ENCODE results near the gene MYCBP.

- TF ChIP-seq CTCF (IDR thresholded peaks at IDR 0.05) (no peak), POLR2A (IDR thresholded peaks at IDR 0.05) (no peak)
Observed at GRCh38 chr1:38898653-38899230, 25.6 kb upstream of the MYCBP start.

Data from uterus (tissue), 2 donors.